Astrocyte (in vitro differentiated cells and primary cell): ENCODE data around the gene SCAMP5. TPM values are rescaled to one million over a fixed set of nuclear protein-coding genes. Genes with fewer than 3 reads are reported as not detected.

Experiments used
- DNase-seq: peaks from one replicate; pipeline ENCODE4 v3.0.0-alpha.2; 2010; ENCODE audit warnings: low read depth
- FAIRE-seq: peaks from 2 replicates; lab custom pipeline; 2011; peaks lifted over from hg19 to GRCh38; lab: Jason Lieb, UNC
- H2AFZ ChIP-seq: 2 replicates; pipeline ENCODE4 v1.6.0; 2012; ENCODE audit warnings: low read depth, low read length, inconsistent platforms
- H3K27ac ChIP-seq: 2 replicates; pipeline ENCODE4 v1.5.1; 2011; ENCODE audit warnings: low read depth, low read length, inconsistent platforms
- H3K27me3 ChIP-seq: 2 replicates; pipeline ENCODE4 v1.6.0; 2011; ENCODE audit warnings: low read length, inconsistent platforms; ENCODE audit not compliant: insufficient read depth
- H3K36me3 ChIP-seq: 2 replicates; pipeline ENCODE4 v1.5.1; 2011; ENCODE audit warnings: low read length, inconsistent platforms; ENCODE audit not compliant: insufficient read depth
- H3K4me1 ChIP-seq: 2 replicates; pipeline ENCODE4 v1.5.1; 2011; ENCODE audit warnings: low read length, inconsistent platforms; ENCODE audit not compliant: insufficient read depth
- H3K4me2 ChIP-seq: 2 replicates; pipeline ENCODE4 v1.6.0; 2012; ENCODE audit warnings: low read length, inconsistent platforms
- H3K4me3 ChIP-seq: 2 replicates; pipeline ENCODE4 v1.5.1; 2011; ENCODE audit warnings: low read depth, mild to moderate bottlenecking, low read length, inconsistent platforms; ENCODE audit not compliant: insufficient read depth
- H3K79me2 ChIP-seq: 2 replicates; pipeline ENCODE4 v1.6.0; 2012; ENCODE audit warnings: mild to moderate bottlenecking, low read length, inconsistent platforms; ENCODE audit not compliant: insufficient read depth
- H3K9ac ChIP-seq: 2 replicates; pipeline ENCODE4 v1.6.0; 2012; ENCODE audit warnings: mild to moderate bottlenecking, low read length, inconsistent platforms
- H3K9me3 ChIP-seq: 2 replicates; pipeline ENCODE4 v1.5.1; 2012; ENCODE audit warnings: low read depth, mild to moderate bottlenecking, low read length, inconsistent platforms; ENCODE audit not compliant: insufficient read depth
- H4K20me1 ChIP-seq: 2 replicates; pipeline ENCODE4 v1.6.0; 2012; ENCODE audit warnings: low read length, inconsistent platforms; ENCODE audit not compliant: insufficient read depth
- H3K27ac Mint-ChIP-seq: one replicate; pipeline ENCODE4 v1.8.0; 2021; ENCODE audit warnings: mild to moderate bottlenecking, mixed read lengths; ENCODE audit not compliant: unreplicated experiment
- H3K27me3 Mint-ChIP-seq: one replicate; pipeline ENCODE4 v1.8.0; 2021; ENCODE audit warnings: low read depth, mixed read lengths; ENCODE audit not compliant: unreplicated experiment
- H3K36me3 Mint-ChIP-seq: one replicate; pipeline ENCODE4 v1.8.0; 2021; ENCODE audit warnings: low read depth, mixed read lengths; ENCODE audit not compliant: unreplicated experiment
- H3K4me1 Mint-ChIP-seq: one replicate; pipeline ENCODE4 v1.8.0; 2021; ENCODE audit warnings: low read depth, mixed read lengths; ENCODE audit not compliant: unreplicated experiment
- H3K4me3 Mint-ChIP-seq: one replicate; pipeline ENCODE4 v1.8.0; 2021; ENCODE audit warnings: mild to moderate bottlenecking, moderate library complexity, mixed read lengths; ENCODE audit not compliant: unreplicated experiment
- H3K9me3 Mint-ChIP-seq: one replicate; pipeline ENCODE4 v1.8.0; 2021; ENCODE audit warnings: mild to moderate bottlenecking, mixed read lengths; ENCODE audit not compliant: unreplicated experiment
- CTCF ChIP-seq: IDR thresholded peaks from 2 replicates; pipeline ENCODE4 v1.5.1; 2011; ENCODE audit warnings: low read depth, mild to moderate bottlenecking, inconsistent platforms, low read length, moderate library complexity; ENCODE audit not compliant: insufficient read depth
- EZH2 ChIP-seq: IDR thresholded peaks from 2 replicates; pipeline ENCODE4 v1.6.1; 2012; ENCODE audit warnings: mild to moderate bottlenecking, low read length, inconsistent platforms; ENCODE audit not compliant: insufficient read depth
- total RNA-seq: library from RNA; stranded (reverse); gene quantifications from 2 replicates; pipeline ENCODE4 v1.2.1, GENCODE V29; 2021

The SCAMP5 gene
- total RNA-seq, 1 donor from 2014 or later, result 18.7 TPM

- Mint-ChIP-seq H3K36me3 (no peaks in the 10 kb centered on the region), H3K4me3 (no peak overlapping the region), H3K27ac (no peak overlapping the region), H3K4me1 (peaks cover 6% of the 10 kb centered on the region), H3K9me3 (no peaks in the 10 kb centered on the region), H3K27me3 (peaks cover 46% of the 10 kb centered on the region)
- no peak overlapping the region for H3K9ac ChIP-seq
- no peaks in the 10 kb centered on the region for H3K36me3 ChIP-seq
- no peaks in the 10 kb centered on the region for H4K20me1 ChIP-seq
- TF ChIP-seq CTCF (no peak), EZH2 (no peak)
- no peak overlapping the region for H3K27ac ChIP-seq
- H3K27me3 ChIP-seq, result peaks cover 26% of the 10 kb centered on the region
- no peak overlapping the region for H2AFZ ChIP-seq
- no peaks in the 10 kb centered on the region for H3K9me3 ChIP-seq
- H3K4me2 ChIP-seq, result no peak overlapping the region
- DNase-seq (no peak), FAIRE-seq (no peak)
- peaks cover 16% of the 10 kb centered on the region for H3K4me1 ChIP-seq
- no peak overlapping the region for H3K4me3 ChIP-seq
- H3K79me2 ChIP-seq, result no peaks in the 10 kb centered on the region
These were observed 32.7 kb upstream of the SCAMP5 start for GRCh38 chr15:74962671-74963070.

GRCh38 chr15:74963213-74963612 is 32.1 kb upstream of the SCAMP5 start:
- no peak overlapping the region for H3K4me3 Mint-ChIP-seq
- Histone ChIP-seq H3K4me2 (no peak overlapping the region), H3K4me1 (peaks cover 16% of the 10 kb centered on the region), H3K4me3 (no peak overlapping the region), H3K9ac (no peak overlapping the region), H3K79me2 (no peaks in the 10 kb centered on the region), H4K20me1 (no peaks in the 10 kb centered on the region), H2AFZ (no peak overlapping the region), H3K27ac (no peak overlapping the region), H3K9me3 (no peaks in the 10 kb centered on the region), H3K36me3 (no peaks in the 10 kb centered on the region), H3K27me3 (peaks cover 23% of the 10 kb centered on the region)
- H3K9me3 Mint-ChIP-seq, result no peaks in the 10 kb centered on the region
- peaks cover 42% of the 10 kb centered on the region for H3K27me3 Mint-ChIP-seq
- no peak overlapping the region for H3K27ac Mint-ChIP-seq
- TF ChIP-seq EZH2 (no peak), CTCF (no peak)
- no peaks in the 10 kb centered on the region for H3K36me3 Mint-ChIP-seq
- FAIRE-seq (no peak), DNase-seq (no peak)
- peaks cover 3% of the 10 kb centered on the region for H3K4me1 Mint-ChIP-seq

- Histone ChIP-seq H3K9me3 (no peaks in the 10 kb centered on the region), H3K79me2 (no peaks in the 10 kb centered on the region), H3K4me3 (no peak overlapping the region), H3K4me1 (peaks cover 7% of the 10 kb centered on the region), H2AFZ (no peak overlapping the region), H3K27me3 (peaks cover 11% of the 10 kb centered on the region), H4K20me1 (no peaks in the 10 kb centered on the region), H3K9ac (no peak overlapping the region), H3K36me3 (no peaks in the 10 kb centered on the region), H3K27ac (no peak overlapping the region), H3K4me2 (peak overlapping the region; percentile 53)
- no peak for TF ChIP-seq CTCF
- TF ChIP-seq EZH2, result no peak
- DNase-seq (no peak), FAIRE-seq (no peak)
- peaks cover 3% of the 10 kb centered on the region for H3K4me1 Mint-ChIP-seq
- peaks cover 27% of the 10 kb centered on the region for H3K27me3 Mint-ChIP-seq
- H3K9me3 Mint-ChIP-seq, result no peaks in the 10 kb centered on the region
- no peaks in the 10 kb centered on the region for H3K36me3 Mint-ChIP-seq
- no peak overlapping the region for H3K27ac Mint-ChIP-seq
- H3K4me3 Mint-ChIP-seq, result no peak overlapping the region
These were observed 30.6 kb upstream of the SCAMP5 start for GRCh38 chr15:74964794-74965193.
